Neural crest cell (in vitro differentiated cells): ENCODE results near the gene LARGE2. TPM values are rescaled to one million over a fixed set of nuclear protein-coding genes. Genes with fewer than 3 reads are reported as not detected.
"Not testable (repeated sequence)": the region's sequence is repeated elsewhere in the genome, so short reads cannot be mapped to it uniquely, and the experiment has no call there.

Source experiments
- DNase-seq: peaks from one replicate; pipeline ENCODE4 v3.0.0; 2021; ENCODE audit warnings: low read depth, mixed read lengths, low spot score
- H3K27ac Mint-ChIP-seq: one replicate; pipeline ENCODE4 v1.8.0; 2021; ENCODE audit warnings: mild to moderate bottlenecking, mixed read lengths; ENCODE audit not compliant: unreplicated experiment
- H3K27me3 Mint-ChIP-seq: 2 replicates; pipeline ENCODE4 v1.8.0; 2021; ENCODE audit warnings: low read depth, mild to moderate bottlenecking, mixed read lengths
- H3K36me3 Mint-ChIP-seq: 2 replicates; pipeline ENCODE4 v1.8.0; 2021; ENCODE audit warnings: low read depth, mild to moderate bottlenecking, mixed read lengths
- H3K4me1 Mint-ChIP-seq: 2 replicates; pipeline ENCODE4 v1.8.0; 2021; ENCODE audit warnings: mixed read lengths
- H3K4me3 Mint-ChIP-seq: one replicate; pipeline ENCODE4 v1.8.0; 2021; ENCODE audit warnings: mild to moderate bottlenecking, mixed read lengths
- H3K9me3 Mint-ChIP-seq: 2 replicates; pipeline ENCODE4 v1.8.0; 2021; ENCODE audit warnings: mixed read lengths
- total RNA-seq: library from RNA; stranded (reverse); gene quantifications from 2 replicates; pipeline ENCODE4 v1.2.1, GENCODE V29; 2021
- TF ChIP-seq, protein P1 (sequence below): fragments of 200-600 bp; sonication (generic); conservative IDR thresholded peaks from 2 replicates; pipeline ENCODE4 v1.5.0; 2021; ENCODE audit warnings: antibody characterized with exemption, mild to moderate bottlenecking

The LARGE2 gene
- total RNA-seq, 1 donor from 2014 or later = not detected

DNA sequence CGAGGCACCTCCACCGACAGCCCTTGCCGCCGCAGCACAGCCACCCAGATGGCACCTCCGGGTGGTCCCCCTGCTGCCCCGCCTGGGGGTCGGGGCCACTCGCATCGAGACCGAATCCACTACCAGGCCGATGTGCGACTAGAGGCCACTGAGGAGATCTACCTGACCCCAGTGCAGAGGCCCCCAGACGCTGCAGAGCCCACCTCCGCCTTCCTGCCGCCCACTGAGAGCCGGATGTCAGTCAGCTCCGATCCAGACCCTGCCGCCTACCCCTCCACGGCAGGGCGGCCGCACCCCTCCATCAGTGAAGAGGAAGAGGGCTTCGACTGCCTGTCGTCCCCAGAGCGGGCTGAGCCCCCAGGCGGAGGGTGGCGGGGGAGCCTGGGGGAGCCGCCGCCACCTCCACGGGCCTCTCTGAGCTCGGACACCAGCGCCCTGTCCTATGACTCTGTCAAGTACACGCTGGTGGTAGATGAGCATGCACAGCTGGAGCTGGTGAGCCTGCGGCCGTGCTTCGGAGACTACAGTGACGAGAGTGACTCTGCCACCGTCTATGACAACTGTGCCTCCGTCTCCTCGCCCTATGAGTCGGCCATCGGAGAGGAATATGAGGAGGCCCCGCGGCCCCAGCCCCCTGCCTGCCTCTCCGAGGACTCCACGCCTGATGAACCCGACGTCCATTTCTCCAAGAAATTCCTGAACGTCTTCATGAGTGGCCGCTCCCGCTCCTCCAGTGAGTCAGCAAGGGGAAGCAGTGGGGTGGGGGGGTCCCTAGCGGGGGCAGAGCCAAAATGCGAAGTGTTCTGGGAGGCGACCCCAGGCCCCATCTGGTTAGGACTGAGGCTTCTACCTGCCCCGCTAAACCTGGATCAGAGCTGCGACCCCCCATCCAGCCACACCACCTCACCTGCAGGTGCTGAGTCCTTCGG, 19.7 kb upstream of the LARGE2 start:
- H3K9me3 Mint-ChIP-seq = no peaks in the 10 kb centered on the region
- H3K36me3 Mint-ChIP-seq = no peaks in the 10 kb centered on the region
- H3K4me1 Mint-ChIP-seq = peaks cover 26% of the 10 kb centered on the region
- H3K27me3 Mint-ChIP-seq = no peaks in the 10 kb centered on the region
- TF ChIP-seq, protein P1, sequence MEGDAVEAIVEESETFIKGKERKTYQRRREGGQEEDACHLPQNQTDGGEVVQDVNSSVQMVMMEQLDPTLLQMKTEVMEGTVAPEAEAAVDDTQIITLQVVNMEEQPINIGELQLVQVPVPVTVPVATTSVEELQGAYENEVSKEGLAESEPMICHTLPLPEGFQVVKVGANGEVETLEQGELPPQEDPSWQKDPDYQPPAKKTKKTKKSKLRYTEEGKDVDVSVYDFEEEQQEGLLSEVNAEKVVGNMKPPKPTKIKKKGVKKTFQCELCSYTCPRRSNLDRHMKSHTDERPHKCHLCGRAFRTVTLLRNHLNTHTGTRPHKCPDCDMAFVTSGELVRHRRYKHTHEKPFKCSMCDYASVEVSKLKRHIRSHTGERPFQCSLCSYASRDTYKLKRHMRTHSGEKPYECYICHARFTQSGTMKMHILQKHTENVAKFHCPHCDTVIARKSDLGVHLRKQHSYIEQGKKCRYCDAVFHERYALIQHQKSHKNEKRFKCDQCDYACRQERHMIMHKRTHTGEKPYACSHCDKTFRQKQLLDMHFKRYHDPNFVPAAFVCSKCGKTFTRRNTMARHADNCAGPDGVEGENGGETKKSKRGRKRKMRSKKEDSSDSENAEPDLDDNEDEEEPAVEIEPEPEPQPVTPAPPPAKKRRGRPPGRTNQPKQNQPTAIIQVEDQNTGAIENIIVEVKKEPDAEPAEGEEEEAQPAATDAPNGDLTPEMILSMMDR = no peak
- H3K27ac Mint-ChIP-seq = no peak overlapping the region
- no peak overlapping the region for H3K4me3 Mint-ChIP-seq
- no peak for DNase-seq

DNA sequence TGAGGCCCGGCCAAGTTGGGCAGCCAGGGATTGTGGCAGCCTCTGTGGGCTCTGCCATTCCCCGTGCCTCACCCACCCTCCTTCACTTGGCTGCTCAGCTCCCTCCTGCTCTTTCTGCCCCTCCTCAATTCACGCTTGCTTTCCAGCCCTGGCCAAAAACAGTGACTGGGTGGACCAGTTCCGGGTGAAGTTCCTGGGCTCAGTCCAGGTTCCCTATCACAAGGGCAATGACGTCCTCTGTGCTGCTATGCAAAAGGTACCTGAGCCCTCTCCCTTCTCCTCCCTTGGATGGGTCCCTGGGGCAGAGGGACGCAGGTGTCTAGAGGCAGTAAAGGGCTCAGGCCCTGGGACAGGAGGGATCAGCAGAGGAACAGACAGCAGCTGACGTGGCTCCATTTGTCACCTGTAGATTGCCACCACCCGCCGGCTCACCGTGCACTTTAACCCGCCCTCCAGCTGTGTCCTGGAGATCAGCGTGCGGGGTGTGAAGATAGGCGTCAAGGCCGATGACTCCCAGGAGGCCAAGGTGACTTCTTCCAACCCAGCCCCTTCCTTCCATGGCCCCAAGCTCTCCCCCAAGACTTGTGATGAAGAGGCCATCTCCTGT, 18.0 kb upstream of the LARGE2 start:
- Mint-ChIP-seq H3K9me3 (no peaks in the 10 kb centered on the region), H3K4me1 (peaks cover 29% of the 10 kb centered on the region), H3K4me3 (peak overlapping the region; percentile 77), H3K27me3 (no peaks in the 10 kb centered on the region), H3K27ac (no peak overlapping the region), H3K36me3 (no peaks in the 10 kb centered on the region)
- TF ChIP-seq, protein P1 = no peak
- no peak for DNase-seq

DNA sequence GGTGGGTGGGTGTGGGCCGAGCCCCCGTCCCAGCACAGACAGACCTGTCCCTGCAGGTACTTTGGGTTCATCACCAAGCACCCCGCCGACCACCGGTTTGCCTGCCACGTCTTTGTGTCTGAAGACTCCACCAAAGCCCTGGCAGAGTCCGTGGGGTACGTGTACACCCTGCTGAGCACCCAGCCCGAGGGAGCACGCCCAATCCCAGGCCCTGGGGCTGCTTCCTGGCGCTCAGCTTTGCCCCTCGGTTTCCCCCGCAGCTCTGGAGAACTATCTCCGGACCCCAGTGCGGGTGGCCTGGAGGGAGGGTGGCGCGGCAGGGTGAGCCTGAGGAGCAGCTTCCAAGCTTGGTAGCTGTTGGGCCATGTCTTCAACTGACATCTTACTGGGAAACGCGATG, 17.4 kb upstream of the LARGE2 start:
- peak overlapping the region; percentile 38 for H3K4me3 Mint-ChIP-seq
- no peaks in the 10 kb centered on the region for H3K9me3 Mint-ChIP-seq
- no peaks in the 10 kb centered on the region for H3K27me3 Mint-ChIP-seq
- TF ChIP-seq, protein P1 = no peak
- H3K27ac Mint-ChIP-seq = no peak overlapping the region
- H3K4me1 Mint-ChIP-seq = peaks cover 29% of the 10 kb centered on the region
- no peak for DNase-seq
- no peaks in the 10 kb centered on the region for H3K36me3 Mint-ChIP-seq

DNA sequence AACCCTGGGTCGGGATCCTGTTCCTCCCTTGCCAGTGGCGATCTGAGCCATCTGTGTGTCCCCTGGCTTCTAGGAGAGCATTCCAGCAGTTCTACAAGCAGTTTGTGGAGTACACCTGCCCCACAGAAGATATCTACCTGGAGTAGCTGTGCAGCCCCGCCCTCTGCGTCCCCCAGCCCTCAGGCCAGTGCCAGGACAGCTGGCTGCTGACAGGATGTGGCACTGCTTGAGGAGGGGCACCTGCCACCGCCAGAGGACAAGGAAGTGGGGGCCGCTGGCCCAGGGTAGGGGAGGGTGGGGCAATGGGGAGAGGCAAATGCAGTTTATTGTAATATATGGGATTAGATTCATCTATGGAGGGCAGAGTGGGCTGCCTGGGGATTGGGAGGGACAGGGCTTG, 16.9 kb upstream of the LARGE2 start:
- not testable (repeated sequence) for DNase-seq, H3K27me3 Mint-ChIP-seq, H3K9me3 Mint-ChIP-seq, H3K27ac Mint-ChIP-seq, H3K36me3 Mint-ChIP-seq
- Mint-ChIP-seq H3K4me1 (peaks cover 26% of the 10 kb centered on the region), H3K4me3 (peak overlapping the region; percentile 38)

DNA sequence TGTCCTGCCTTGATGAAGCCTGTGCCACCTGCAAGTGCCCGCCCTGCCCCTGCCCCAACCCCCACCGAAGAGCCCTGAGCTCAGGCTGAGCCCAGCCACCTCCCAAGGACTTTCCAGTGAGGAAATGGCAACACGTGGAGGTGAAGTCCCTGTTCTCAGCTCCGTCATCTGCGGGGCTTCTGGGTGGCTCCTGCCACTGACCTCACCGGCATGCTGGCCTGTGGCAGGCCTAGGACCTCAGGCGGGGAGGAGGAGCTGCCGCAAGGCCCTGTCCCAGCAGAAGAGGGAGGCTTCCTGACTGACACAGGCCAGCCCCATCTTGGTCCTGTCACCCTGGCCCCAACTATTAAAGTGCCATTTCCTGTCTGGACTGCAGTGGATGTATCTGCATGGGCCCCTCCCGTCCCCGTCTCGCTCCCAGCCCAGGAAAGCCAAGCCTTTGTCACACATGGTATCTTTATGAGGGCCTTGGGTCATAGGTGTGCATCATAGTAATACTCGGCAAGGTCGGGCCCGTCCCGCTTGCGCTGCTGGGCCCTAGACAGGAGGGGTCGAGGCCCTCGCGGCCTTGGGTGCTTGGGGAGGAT, 16.3 kb upstream of the LARGE2 start:
- no peaks in the 10 kb centered on the region for H3K27me3 Mint-ChIP-seq
- peak overlapping the region; percentile 70 for H3K4me3 Mint-ChIP-seq
- peaks cover 19% of the 10 kb centered on the region for H3K4me1 Mint-ChIP-seq
- peak overlapping the region; percentile 38 for H3K27ac Mint-ChIP-seq
- no peaks in the 10 kb centered on the region for H3K36me3 Mint-ChIP-seq
- H3K9me3 Mint-ChIP-seq = no peaks in the 10 kb centered on the region
- TF ChIP-seq, protein P1 = no peak
- no peak for DNase-seq
